Measurements from ENCODE around the gene LYPD3.

Gene LYPD3

DNA sequence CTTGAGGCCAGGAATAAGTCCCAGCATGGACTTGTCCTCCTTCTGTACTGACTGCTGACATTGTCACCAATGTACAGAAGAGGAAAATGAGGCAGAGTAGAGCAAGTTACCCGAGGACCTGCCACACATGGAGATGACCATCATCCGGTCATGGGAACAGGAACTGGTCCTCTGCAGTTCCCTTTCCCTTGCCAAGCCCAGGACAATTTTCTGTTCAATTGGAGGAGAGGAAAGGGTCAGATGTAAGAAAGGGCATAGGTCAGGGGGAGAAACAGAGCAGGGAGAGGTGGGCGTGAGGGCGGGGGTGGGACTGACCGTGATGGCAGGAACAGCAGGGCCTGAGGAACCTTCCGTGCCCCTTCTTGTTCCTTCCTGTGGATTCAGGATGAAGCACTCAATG is 20.5 kb upstream of the LYPD3 start:
- no peak for DNase-seq (ENCODE audit: low spot score)

DNA sequence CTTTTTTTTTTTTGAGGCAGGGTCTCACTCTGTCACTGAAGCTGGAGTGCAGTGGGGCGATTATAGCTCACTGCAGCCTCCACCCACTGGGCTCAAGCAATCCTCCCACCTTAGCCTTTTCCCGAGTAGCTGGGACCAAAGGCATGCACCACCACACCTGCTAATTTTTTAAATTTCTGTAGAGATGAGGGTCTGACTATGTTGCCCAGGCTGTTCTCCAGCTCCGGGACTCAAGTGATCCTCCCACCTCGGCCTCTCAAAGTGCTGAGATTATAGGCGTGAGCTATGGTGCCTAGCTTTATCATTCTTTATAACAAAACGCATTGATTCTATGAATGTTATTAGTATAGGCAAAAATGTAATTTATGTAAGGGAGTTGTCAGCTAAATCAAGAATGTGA is 17.9 kb upstream of the LYPD3 start:
- DNase-seq (ENCODE audit: low spot score): no peak

DNA sequence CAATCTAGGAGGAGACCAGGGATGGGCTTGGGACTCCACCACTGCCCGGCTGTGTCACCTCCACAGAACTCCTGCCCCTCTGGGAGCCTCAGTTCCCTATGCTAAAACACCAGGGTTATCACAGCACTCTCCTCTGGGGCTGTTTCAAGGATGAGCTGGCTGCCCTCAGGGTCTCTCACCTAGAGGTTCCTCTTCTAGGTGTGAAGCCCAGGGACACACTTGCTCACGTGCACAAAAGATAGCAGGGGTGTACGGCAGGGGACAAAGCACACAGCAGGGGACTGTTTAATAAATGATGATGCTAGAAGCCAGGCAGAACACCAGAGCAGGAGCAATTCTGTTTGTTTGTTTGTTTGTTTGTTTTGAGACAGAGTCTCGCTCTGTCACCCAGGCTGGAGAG is 16.8 kb upstream of the LYPD3 start:
- DNase-seq (ENCODE audit: low spot score): no peak

DNA sequence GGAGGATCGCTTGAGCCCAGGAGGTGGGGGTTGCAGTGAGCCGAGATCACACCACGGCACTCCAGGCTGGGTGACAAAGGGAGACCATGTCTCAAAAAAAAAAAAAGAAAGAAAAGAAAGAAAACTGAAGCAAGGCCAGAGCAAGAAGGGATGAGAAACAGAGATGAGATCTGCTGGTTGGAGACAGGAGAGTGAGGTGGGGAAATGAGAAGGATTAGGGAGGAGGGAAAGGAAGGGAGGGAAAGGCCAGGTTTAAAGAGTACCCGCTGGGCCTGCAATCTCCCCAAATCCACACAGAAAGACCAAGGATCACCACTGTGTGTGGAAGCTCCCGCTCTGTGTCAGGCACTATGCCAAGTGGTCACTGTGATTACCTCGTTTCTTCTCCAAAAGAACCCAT is 16.3 kb upstream of the LYPD3 start:
- no peak for DNase-seq (ENCODE audit: low spot score)

DNA sequence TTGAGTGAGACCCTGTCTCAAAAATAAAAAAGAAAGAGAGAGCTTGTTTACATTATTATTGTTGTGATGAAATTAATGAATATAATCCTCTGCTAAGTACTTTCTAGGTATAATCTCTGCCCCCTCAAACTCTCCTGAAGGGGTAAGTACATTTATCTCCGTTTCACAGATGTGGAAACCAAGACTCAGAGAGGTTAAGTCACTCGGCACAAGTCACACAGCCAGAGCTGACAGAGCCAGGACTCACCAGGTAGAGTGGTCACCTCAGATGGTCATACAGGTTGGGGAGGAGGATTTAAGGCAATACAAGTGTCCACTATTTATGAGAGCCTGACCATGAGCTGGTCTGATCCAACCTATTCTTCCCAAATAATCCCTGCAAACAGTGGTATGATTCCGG is 15.2 kb upstream of the LYPD3 start:
- DNase-seq (ENCODE audit: low spot score): no peak

DNA sequence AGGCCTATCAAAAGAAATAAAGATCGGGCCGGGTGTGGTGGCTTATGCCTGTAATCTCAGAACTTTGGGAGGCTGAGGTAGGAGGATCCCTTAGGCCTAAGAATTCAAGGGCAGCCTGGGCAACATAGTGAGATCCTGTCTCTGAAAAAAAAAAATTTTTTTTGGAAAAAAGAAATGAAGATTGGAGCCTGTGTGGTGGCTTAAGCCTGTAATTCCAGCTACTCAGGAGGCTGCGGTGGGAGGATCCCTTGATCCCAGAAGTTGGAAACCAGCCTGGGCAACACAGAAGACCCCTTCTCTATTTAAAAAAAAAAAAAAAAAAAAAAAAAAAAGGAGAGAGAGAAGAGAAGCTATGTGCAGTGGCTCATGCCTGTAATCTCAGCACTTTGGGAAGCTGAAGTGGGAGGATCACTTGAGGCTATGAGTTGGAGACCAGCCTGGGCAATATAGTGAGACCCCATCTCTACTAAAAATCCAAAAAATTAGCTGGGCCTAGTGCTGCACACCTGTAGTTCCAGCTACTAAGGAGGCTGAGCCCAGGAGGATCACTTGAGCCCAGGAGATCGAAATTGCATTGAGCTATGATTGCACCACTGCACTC is 14.7 kb upstream of the LYPD3 start:
- DNase-seq (ENCODE audit: low spot score): no peak

DNA sequence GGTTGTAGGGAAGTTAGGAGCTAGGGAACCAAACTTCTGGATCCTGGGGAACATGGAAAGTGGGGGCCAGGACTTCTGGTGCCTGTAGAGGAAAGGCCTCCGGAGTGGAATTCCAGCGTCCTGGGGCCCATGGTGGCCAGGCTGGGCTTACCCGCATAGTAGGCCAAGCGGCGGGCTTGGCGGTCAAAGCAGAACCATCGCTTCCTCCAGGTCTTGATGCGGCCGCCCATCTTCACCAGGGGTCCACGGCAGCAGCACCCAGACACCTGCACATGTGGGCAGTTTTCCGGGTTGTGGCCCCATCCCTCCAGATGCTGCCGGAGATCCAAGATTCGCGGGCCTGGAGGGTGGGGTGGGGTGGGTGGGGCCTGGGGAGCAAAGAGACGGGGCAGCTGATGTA is 13.8 kb upstream of the LYPD3 start:
- DNase-seq (ENCODE audit: low spot score): no peak

DNA sequence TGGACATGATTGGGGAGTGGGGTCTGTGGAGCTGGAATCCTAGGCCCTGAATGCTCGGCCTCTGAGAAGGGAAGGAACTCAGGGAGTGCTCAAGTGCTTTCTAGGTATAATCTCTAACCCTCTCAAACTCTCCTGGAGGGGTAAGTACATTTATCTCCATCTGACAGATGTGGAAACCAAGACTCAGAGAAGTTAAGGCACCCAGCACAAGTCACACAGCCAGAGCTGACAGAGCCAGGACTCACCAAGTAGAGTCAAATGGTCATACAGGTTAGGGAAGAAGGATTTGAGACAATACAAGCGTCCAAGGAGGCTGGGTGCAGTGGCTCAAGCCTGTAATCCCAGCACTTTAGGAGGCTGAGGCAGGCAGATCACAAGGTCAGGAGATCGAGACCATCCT is 12.9 kb upstream of the LYPD3 start:
- no peak for DNase-seq (ENCODE audit: low spot score)

DNA sequence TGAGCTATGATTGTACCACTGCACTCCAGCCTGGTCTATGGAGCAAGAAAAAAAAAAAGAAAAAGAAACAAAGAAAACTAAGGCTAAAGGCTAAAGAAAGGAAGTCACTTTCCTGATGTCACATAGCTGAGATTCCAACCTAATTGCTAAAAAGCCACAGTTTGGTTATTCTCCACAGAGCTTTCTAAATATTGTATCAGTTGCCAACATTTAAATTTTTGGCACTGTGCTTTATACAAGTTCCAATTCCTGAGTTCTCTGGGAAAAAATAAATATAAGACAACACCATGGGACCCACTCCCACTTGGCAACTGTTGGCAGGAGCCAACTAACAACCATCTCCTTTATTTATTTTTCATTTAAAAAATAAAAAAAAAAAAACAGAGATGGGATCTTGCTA is 11.2 kb upstream of the LYPD3 start:
- no peak for DNase-seq (ENCODE audit: low spot score)

DNA sequence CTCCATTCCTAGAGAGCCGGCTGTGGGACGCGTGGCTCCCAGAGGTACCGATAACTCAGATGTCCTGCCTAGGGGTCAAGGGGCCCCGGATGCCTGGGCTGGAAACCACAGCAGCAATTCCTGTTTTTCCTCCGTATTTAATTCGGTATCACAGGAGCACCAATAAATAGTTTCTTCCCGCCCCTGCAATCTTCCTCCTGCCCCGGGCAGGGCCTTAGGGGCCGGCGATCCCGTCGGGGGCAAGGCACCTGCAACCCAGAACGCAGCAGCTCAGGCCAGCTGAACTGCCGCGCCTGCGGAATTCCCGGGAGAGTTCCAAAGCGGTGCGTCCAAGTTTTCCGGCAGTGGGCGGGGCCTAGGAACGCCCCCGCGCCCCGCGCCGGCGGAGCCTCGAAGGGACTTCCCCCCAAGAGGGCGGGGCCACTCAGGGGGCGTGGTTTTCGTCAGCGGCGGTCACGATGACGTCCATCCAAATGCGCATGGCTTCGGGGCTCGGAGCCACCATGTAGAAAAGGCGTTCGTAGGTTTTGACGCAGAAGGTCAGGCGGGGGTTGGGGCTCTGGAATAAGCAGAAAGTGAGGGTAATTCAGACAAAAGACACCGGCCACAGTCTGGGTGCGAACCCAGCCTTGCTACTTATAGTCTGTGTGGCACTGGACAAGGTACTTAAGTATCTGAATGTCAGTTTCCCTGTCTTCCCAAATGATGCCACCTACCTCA is 9.7 kb upstream of the LYPD3 start:
- DNase-seq (ENCODE audit: low spot score): no peak

DNA sequence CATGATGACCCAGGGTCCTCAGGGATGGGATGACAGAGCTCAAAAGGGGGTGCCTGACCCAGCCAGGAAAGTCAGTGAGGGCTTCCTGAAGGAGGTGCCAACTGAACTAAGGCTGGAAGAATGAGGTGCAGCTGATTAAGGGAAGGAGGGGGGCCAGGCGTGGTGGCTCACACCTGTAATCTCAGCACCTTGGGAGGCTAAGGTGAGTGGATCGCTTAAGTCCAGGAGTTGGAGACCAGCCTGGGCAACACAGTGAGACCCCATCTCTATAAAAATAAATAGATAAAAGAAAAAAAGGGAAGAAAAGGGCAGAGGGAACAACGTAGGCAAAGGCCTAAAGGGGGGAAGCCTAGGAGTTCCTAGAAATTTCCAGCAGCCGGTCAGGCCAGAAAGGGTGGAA is 9.1 kb upstream of the LYPD3 start:
- DNase-seq (ENCODE audit: low spot score): no peak

DNA sequence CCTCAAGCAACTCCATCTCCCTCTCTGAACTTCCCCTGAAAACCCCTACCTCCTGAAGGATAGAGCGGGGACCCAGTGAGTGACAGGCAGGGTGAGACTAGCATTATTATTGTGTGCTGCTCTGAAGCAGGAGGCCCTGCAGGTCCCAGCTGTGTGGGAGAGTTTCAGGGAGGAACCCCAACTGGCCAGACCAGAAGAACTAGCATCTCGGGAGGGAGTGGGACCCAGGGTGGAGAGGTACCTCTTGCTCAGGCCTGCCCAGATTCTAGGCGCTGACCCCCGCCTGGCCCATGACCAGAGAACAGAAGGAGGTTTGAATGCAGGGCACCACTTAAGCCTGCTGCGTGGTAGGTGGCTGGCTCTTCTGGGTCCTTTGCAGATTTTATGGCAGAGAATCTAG is 5.7 kb upstream of the LYPD3 start:
- DNase-seq (ENCODE audit: low spot score): no peak

DNA sequence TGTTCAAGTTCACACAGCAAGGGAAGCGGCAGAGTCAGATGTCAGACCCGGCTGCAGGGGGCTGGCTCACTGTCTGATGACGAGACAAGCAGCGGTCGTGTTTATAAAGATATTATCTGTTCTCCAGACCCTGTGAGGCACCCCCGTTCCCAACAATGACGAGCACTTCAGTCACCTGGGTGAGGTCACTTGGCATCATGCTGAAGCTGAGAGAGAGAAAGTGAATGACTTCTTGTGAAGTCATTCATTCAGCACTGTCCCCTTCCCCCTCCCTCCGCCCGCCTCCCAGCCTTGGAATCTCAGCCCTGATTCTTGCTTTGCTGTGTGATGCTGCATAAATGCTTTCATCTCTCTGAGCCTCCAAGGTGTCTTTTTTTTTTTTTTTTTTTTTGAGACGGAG is 4.9 kb upstream of the LYPD3 start:
- DNase-seq (ENCODE audit: low spot score): no peak

DNA sequence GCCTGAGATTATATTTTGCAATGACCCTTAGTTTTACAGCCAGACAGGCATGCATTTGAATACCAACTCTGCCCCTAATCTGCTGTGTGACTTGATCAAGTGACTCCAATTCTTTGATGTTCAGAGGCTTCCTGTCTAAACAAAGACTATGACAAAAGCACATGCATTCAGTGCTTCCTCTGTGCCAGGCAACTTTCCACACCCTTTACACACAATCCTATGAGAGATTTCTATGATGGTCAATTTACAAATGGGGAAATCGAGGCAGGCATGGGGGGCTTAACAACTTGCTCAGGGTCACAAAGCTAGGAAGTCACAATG is 3.7 kb upstream of the LYPD3 start:
- DNase-seq (ENCODE audit: low spot score): no peak

DNA sequence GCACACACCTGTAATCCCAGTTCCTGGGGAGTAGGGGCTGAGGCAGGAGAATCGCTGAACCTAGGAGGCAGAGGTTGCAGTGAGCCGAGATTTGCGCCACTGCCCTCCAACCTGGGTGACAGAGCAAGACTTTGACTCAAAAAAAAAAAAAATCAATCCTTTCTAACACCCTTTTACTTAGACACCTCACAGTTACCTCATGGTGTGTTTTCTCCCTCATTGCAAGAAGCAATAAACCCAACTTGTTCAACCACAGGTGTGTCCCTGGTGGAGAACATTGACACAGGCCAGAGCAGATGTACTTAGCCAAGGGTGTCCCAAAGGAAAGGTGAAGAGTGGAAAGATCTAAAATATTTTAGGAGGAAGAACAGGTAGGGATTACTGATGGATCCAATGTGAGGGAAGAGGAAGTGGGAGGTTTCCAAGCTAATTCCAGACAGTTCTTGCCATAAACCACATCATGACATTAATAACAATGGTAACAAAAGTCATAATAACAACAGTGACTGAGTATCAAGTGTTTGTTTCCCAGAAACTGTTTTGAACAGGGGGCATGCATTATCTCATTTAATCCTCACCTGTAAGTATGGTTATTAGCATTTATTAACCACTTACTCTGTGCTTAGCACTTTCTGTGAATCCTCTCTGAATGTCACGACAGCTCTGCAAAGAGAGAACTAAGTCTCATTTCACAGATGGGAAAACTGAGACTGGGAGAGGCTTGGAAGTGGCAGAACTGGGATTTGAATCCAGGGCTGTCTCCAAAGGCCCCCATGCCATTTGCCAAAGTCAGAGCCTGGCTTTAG is 3.1 kb upstream of the LYPD3 start:
- DNase-seq (ENCODE audit: low spot score): no peak

DNA sequence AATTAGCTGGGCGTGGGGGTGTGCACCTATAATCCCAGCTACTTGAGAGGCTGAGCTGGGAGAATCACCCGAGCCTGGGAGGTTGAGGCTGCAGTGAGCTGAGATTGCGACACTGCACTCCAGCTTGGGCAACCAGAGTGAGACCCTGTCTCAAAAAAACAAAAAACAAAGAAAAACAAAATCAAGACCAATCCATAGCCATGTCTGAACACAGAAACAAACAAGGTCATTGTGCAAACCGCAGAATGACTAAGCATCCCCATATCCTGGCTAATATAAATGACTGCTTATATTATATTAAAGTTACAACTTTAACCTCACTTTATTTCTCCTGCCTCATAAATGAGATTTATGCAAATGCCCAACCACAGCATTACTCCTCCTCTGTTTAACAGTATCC is 2.3 kb upstream of the LYPD3 start:
- DNase-seq (ENCODE audit: low spot score): no peak

DNA sequence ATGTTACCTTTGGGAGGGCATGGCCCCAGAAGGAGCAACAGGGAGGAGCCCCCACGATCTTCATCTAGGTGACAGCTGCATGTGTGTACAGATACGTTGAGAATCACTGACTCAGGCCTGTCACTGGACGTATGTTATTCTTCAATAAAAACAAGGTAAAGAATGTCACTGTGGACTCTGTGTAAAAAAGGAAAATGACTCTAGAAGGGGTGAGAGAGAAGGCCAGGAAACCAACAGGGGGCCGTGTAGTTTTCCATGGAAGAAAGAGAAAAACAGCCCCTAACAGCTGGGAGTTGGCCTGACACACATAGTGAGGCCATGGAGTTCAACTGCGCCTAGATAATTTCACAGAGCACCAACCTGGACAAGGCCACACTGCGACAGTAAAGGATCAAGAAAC is 1.9 kb upstream of the LYPD3 start:
- DNase-seq (ENCODE audit: low spot score): no peak

DNA sequence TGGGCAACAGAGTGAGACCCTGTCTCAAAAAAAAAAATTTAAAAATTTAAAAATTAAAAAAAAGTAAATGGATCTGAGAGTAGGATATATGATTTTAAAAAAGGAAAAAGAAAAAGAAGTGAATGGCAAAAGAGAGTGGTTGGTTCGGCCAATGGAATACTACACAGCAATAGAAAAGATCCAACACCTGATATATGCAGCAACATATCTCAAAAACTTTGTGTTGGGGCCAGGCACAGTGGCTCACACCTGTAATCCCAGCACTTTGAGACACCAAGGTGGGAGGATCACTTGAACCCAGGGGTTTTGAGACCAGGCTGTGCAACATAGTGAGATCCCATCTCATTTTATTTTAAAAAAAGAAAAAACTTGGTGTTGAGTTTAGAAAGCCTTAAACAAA is 1.4 kb upstream of the LYPD3 start:
- DNase-seq (ENCODE audit: low spot score): no peak

DNA sequence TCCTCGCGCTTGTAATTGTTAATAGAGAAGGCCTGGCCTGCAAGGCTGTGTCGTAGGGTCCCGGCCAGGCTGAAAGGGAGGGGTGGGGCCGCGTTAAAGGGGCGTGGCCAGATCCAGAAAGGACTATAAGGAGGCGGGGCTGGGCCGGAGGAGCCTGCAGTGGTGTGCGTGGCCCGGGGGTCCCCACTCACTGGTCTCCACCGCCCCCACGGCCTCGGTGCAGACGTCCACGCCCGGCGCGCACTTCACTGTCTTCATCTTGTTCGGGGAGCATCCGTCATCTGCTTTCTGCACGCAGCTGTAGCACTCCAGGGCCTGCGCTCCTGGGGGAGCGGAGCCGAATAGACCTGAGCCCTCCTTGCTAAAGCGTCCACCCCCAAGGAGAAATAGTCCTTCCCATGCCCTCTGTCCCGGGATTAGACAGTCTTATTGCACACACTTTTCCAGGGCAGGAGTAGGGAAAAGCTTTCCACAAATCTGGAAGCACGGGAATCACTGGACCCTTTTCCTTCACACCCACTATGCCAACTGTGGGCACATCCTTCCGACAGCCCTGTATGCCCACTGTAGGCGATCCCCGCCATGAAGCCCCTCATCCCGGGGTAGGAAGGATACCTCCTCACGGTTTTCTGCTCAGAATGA is 1.2 kb downstream of the LYPD3 start:
- no peak for DNase-seq (ENCODE audit: low spot score)

DNA sequence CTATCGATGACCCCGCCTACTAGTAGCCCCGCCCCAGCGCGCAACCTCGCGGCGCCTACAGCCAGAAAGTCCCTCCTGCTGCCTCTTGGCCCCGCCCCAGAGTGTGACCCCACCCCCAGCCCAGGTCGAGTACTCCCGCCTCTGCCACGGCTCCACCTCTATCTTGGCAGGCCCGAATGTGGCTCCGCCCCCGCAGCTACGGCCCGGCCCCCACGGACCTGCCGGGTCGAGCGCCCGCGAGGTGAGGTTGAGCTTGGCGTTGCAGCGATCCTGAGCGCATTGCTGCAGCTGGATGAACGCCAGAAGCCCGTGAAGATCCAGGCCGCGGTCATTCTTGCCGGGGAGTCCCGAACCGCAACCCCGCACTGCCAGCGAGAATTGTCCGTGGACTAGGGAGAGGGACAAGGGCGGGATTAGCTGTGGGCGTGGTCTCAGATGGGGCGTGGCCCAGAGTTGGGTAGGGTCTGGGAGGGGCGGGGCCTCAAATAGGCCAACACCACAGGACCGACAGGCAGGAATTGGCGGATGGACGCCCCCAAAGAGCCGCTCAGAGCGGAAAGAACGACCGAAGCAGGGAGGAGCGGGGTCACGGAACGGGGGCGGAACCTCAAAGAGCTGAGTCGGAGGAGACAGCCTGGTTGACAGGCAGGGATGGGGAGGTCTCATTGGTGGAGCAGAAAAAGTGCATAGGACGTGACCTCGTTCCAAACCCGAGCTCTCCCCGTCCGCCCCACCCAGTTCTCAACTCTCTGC is 1.9 kb downstream of the LYPD3 start:
- peak; percentile 95 for DNase-seq (ENCODE audit: low spot score)

DNA sequence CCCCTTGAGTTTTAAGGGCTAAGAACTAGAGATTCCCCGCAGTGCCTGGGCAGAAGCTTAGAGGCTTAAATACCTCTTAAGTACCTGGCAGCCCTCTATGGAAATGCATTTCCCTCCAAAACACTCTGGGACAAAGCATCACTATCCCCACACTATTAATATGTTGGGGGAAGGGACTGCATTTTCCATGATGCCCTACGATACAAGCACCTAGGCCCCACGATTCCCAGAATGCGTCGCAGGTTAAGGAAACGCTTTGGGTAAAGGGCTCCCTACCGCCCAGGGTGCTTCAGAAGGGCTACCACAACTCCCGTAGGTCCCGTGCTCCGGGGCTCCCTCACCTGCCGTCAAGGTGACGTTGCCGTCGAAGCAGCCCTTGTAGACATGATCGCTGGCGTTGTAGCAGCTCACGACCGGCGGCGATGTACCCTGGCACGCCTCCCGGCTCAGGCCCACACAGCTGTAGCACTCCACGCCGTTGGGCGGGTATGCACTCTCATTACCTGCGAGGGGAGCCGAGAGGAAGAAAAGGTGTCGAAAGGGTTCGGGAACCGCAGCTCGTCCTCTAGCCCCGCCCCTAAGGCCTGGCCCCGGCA is 2.5 kb downstream of the LYPD3 start:
- no peak for DNase-seq (ENCODE audit: low spot score)

DNA sequence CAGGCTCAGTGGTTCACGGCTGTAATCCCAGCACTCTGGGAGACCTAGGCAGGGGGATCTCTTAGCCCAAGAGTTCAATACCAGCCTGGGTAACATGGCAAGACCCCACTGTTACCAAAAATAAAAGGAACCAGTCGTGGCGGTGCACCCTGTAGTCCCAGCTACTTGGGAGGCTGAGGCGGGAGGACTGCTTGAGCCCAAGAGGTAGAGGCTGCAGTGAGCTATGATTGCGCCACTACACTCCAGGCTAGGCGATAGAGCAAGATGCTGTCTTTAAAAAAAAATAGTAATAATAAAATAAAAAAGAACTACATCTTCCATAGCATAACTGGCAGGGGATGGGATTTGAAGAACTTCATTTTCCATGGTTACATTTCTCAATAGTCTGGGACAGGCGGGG is 3.0 kb downstream of the LYPD3 start:
- no peak for DNase-seq (ENCODE audit: low spot score)
